GM19463 (cell line): ENCODE data around the gene REXO1.
A peak's percentile ranks its signal among the peaks of the same experiment; 100 is the strongest.
"Not testable (repeated sequence)": the region's sequence is repeated elsewhere in the genome, so short reads cannot be mapped to it uniquely, and the experiment has no call there.

ENCODE experiments used
- ATAC-seq: cut with Tn5 transposase; IDR thresholded peaks from one replicate; pipeline ENCODE4 v1.9.1; 2021; ENCODE audit warnings: mild to moderate bottlenecking, moderate library complexity; ENCODE audit not compliant: unreplicated experiment

Gene REXO1

GRCh38 chr19:1848399-1849131, at the start of gene REXO1:
Gene REXO1, minus strand, starts transcription at chr19:1848483. Its CDS starts 125 bp downstream, at chr19:1848358.
- ATAC-seq = peak; percentile 58

- ATAC-seq = no peak
Measured at GRCh38 chr19:1896508-1896907, 48.2 kb upstream of the REXO1 start.

- ATAC-seq = no peak
Measured at GRCh38 chr19:1893791-1894190, 45.5 kb upstream of the REXO1 start.

DNA sequence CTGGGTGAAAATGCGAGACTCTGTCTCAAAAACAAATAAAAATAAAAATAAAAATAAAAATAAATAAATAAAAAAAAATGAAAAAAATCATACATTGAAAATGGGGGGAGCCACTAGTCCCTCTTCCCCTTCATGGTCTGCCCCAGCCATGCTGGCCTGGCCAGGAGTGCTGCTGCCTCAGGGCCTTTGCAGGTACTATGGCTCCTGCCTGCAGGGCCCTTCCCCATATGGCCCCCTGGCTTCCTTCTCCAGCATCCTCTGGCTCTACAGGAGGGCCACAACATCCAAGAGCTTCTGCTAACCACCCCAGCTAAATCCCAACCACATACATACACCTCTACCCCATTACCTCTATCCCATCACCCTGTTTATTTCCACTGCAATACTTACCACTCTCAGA, 41.6 kb upstream of the REXO1 start:
- no peak for ATAC-seq

DNA sequence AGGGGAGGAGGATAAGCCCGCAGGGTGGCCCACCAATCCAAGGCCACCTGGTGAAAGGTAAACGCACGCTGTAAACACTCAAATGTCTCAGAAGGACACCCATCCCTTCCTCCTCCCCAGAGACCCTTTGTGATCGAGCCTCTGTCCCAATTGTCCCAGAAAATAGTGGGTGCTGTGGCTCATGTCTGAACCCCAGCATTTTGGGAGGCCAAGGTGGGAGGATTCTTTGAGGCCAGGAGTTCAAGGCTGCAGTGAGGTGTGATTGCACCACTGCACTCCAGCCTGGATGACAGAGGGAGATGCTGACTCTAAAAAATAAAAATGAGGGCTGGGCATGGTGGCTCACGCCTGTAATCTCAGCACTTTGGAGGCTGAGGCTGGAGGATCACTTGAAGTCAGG, 40.1 kb upstream of the REXO1 start:
- no peak for ATAC-seq

DNA sequence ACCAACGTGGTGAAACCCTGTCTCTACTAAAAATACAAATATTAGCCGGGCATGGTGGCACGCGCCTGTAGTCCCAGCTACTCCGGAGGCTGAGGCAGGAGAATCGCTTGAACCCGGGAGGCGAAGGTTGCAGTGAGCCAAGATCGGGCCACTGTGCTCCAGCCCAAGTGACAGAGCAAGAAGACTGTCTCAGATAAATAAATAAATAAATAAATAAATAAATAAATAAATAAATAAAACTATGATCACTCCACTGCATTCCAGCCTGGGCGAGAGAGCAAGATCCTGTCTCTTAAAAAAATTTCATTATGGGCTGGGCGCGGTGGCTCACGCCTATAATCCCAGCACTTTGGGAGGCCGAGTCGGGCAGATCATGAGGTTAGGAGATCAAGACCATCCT, 38.1 kb upstream of the REXO1 start:
- not testable (repeated sequence) for ATAC-seq

DNA sequence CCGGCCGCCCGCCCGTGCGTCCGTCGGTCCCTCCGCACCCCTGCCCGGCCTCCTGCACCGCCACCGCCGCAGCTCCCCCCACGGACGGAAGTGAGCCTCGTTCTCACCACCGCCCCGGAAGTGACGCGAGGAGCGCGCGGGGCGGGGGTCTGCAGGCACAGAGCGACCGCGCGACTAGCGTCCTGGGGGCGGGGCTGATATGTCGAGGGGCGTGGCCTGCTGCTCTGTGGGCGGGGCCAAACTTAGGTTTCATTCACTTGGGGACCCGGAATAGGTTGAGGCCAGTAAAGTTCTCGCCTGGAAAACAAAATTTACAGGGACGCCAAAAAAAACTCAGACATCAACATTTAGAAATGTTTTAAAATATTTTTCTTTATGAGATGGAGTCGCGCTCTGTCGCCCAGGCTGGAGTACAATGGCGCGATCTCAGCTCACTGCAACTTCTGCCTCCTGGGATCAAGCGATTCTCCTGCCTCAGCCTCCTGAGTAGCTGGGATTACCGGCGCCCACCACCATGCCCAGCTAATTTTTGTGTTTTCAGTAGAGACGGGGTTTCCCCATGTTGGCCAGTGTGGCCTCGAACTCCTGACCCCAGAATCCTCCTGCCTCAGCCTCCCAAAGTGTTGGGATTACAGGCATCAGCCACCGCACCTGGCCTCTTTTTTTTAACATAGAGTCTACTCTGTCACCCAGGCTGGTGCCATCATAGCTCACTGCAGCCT, 37.3 kb upstream of the REXO1 start, which contains the start of gene ABHD17A:
ABHD17A (minus strand) TSS at position 99 of the 722 bp plus-strand sequence. CDS start 3,930 bp downstream, outside the sequence.
- peak; percentile 93 for ATAC-seq

DNA sequence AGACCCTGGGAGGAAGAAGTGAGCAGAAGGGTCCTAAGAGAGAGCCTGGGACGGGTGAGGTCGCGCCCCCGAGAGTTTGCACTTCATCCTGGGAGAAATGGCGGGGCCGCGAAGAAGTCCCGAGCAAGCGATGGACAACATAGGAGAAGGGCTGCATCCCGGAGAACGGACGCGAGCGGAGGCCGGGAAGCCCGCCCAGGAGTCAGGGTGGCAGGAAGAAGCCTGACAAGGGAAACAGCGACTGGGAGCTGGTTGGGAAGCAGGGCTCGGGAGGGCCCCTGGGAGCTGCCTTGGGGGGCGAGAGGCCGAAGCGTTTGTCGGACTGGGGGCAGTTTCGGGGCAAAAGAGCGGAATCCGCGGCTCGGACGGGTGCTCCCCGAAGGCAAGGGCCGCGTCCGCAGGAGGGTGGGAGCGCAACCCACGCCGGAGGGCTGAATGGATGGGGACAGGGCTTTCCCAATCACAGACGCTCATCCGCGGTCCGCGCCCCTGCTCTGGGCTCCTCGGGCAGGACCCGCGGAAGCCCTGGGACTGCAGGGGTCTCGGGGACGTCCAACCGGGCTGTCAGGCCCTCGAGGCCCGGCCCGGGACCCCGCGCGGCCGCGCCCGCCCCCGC, 36.5 kb upstream of the REXO1 start:
- ATAC-seq = peak; percentile 15

GRCh38 chr19:1884291-1884718, 36.0 kb upstream of the REXO1 start:
- no peak for ATAC-seq

GRCh38 chr19:1883784-1884183, 35.5 kb upstream of the REXO1 start:
- no peak for ATAC-seq

DNA sequence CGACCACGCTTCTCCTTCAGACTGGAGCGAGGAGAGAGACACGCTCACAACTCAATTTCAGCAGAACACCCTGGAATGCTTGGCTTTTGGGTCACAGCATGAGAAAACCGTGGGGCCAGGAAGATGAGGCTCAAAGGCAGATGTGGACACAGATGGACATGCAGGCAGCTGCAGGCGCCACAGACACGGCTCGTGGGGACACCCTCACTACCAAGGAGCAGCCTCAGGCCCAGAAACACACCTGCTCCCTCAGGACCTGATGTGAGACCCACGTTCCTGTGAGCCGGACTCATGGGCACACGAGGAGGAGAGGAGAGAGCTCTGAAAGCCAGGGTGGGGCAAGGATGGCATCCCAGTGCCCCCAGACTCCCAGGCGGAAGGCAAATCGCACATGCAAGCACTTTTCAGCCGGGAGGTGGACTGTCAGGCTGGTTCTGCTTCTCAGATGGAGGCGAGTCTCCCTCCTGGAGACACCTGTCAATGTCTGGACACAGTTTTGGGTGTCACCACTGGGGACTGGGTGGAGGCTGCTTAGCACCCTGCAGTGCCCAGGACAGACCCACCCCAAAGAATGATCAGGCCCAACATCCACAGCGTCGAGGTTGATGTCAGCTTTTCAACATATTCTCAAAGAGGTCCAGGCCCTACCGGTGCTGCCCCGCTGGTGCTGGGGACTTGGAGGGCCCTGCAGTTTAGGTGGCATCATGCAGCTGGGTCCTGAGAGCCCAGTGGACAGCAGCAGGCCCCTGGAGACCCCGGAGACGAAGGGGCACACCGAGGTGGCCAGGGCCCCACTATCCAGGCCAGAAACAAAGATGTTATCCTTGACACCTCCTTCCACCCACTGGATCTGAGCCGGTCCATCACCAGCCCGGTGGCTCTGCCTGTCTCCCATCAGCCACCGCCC, 34.8 kb upstream of the REXO1 start:
- ATAC-seq = no peak

DNA sequence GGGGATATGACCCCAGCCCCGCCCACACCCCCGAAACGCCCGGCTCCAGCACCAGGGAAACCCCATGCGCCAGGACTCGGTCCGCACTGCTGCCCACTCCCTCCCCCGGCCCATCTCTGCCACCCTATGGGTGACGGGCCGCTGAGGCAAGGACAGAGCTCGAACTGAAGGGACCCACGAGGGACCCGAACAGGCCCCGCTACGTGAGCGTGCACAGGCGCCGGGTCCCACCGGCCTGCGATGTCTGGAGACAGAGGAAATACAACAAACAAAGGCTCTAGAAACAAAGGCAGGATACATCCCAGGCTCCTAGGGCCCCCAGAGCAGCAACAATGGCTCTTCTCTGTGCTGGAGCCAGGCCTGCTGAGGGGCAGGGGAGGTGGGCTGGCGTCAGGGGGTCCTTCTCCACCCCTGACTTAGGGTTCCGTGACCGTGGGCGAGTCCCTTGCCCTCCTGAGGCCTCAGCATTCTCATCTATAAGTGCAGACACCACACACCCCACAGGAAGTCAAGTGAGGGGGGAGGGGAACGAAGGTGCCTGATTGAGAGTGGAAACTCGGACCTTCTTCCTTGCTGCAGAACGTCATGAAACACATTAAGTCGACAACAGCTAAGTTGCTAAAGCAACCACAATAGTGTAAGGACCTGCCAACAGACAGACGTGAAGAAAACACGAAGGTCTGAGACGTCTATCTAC, 34.0 kb upstream of the REXO1 start:
- no peak for ATAC-seq

DNA sequence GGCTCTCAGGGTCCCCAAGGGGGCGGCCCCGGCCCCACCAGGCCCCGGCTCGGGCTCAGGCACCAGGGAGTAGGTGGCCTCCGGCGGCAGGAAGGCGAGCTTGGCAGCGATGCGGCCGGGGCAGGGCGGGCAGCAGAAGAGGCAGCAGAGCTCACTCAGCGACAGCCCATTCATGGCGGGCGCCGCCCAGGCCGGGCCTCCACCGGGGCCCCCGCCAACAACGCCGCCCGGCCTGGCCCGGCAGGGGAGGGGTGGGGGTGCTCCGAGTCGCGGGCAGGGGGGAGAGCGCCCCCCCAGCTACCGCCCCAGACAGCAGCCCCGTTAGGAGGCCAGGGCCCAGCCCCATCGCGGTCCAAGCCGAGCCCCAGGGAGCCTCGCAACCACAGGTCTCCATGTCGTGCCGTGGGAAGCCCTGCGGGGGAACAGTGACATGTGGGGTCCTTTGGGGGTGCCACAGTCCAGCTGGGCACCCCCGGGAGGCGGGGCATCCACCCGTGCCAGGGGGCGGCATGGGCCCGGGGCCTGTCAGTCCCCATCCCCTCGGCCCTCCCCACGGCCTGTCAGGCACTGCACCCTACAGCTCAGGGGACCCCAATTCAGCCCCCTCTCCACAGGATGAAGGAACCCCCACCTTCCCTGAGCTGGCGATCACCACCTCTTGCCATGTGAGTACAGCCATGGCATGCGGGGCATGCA, 33.3 kb upstream of the REXO1 start:
- not testable (repeated sequence) for ATAC-seq

DNA sequence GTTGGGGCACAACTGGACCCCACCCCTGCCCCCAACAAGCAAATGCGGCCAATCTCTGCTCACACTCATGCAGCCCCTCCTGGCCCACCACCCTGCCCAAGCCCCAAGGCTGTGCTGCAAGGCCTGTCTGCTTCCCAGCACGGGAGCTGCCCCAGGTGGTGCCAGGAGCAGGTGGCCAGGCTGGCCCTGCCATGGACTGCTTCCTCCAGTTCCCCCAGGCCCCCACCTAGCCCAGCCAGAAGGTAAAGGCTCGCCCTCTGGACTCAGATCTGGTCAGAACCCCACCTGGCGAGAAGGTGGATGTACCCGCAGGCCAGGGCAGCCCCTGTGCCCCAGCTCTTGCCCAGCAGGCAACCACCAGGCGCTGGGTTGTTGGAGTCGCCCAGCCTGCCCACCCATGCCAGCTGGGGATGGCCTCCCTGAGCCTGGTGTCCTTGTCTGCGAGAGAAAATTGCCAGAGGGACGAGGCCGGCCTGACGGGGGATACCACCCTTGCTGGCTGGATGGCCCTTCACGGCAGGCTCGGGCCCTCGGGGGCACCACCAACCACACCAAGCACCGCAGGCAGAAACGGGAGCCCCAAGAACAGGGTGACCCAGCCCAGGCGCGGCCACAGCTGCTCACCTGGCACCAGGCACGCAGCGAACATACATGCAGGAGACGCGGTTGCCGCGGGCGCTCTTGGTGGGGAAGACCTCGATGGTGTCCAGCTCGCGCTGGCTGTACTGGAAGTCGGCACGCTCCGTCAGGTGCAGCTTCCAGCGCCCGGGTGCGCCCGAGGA, 32.5 kb upstream of the REXO1 start:
- no peak for ATAC-seq

GRCh38 chr19:1879982-1880381, 31.7 kb upstream of the REXO1 start:
- ATAC-seq = not testable (repeated sequence)

- ATAC-seq = not testable (repeated sequence)
Measured at GRCh38 chr19:1878583-1878982, 30.3 kb upstream of the REXO1 start.

DNA sequence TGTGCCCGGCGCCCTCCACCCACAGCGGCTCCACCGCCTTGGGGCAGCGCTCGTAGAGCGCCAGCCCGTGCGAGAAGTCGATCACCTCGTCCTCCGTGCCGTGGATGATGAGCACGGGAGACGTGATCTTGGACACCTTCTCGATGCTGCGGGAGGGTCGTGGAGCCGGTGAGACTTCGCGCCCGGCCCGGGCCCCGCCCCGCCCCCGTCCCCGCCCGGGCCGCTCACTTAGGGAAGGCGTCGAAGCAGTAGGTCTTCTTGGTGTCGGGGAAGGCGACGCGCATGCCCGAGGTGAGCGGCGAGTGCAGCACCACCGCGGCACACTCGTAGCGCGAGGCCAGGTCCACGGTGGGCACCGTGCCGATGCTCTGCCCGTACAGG, 29.0 kb upstream of the REXO1 start:
- not testable (repeated sequence) for ATAC-seq

GRCh38 chr19:1876496-1877279, 28.4 kb upstream of the REXO1 start:
- ATAC-seq = not testable (repeated sequence)
